HEK293T (cell line): ENCODE data around the gene LTBR.

ENCODE experiments used
- CTCF ChIA-PET: fragments of 350-600 bp; formaldehyde crosslinking; extraction: SDS; loops from one replicate; lab custom pipeline; 2021; ENCODE audit warnings: antibody characterized with exemption, inconsistent platforms; lab: Yijun Ruan, JAX
- POLR2A ChIA-PET: fragments of 350-600 bp; formaldehyde crosslinking; extraction: SDS; loops from one replicate; lab custom pipeline; 2020; ENCODE audit warnings: antibody characterized with exemption, inconsistent platforms; lab: Yijun Ruan, JAX
- DNase-seq: peaks from one replicate; pipeline ENCODE4 v3.0.0; 2012; ENCODE audit warnings: mixed read lengths; ENCODE audit errors: extremely low spot score
- ARNT ChIP-seq: fragments of 450-650 bp; IDR thresholded peaks from 2 replicates; pipeline ENCODE4 v1.6.1; 2017; ENCODE audit warnings: mild to moderate bottlenecking
- BHLHE40 ChIP-seq: fragments of 450-650 bp; IDR thresholded peaks from 2 replicates; pipeline ENCODE4 v1.6.1; 2016; ENCODE audit warnings: mild to moderate bottlenecking, moderate library complexity, borderline replicate concordance
- FOXA1 ChIP-seq: fragments of 450-650 bp; IDR thresholded peaks from 2 replicates; pipeline ENCODE4 v1.6.1; 2016; ENCODE audit warnings: mild to moderate bottlenecking
- FOXK2 ChIP-seq: fragments of 450-650 bp; IDR thresholded peaks from 2 replicates; pipeline ENCODE4 v1.6.1; 2016; ENCODE audit warnings: mild to moderate bottlenecking
- HDGF ChIP-seq: fragments of 450-650 bp; IDR thresholded peaks from 2 replicates; pipeline ENCODE4 v1.6.1; 2017; ENCODE audit warnings: antibody characterized with exemption, borderline replicate concordance
- L3MBTL2 ChIP-seq: fragments of 450-650 bp; conservative IDR thresholded peaks from 2 replicates; pipeline ENCODE4 v1.6.1; 2016; ENCODE audit warnings: mild to moderate bottlenecking
- LEF1 ChIP-seq: fragments of 450-650 bp; IDR thresholded peaks from 2 replicates; pipeline ENCODE4 v1.6.1; 2017; ENCODE audit warnings: mild to moderate bottlenecking, borderline replicate concordance
- NFRKB ChIP-seq: fragments of 450-650 bp; IDR thresholded peaks from 2 replicates; pipeline ENCODE4 v1.6.1; 2016; ENCODE audit warnings: mild to moderate bottlenecking, moderate library complexity
- SP1 ChIP-seq: fragments of 450-650 bp; IDR thresholded peaks from 2 replicates; pipeline ENCODE4 v1.6.1; 2017
- SUZ12 ChIP-seq: fragments of 450-650 bp; IDR thresholded peaks from 2 replicates; pipeline ENCODE4 v1.6.1; 2016; ENCODE audit warnings: mild to moderate bottlenecking
- TARDBP ChIP-seq: fragments of 450-650 bp; IDR thresholded peaks from 2 replicates; pipeline ENCODE4 v1.6.1; 2016
- ZNF384 ChIP-seq: fragments of 450-650 bp; IDR thresholded peaks from 2 replicates; pipeline ENCODE4 v1.6.1; 2016
- TF ChIP-seq, protein P1 (sequence below): fragments of 450-650 bp; IDR thresholded peaks from 2 replicates; pipeline ENCODE4 v1.6.1; 2016

Gene LTBR

GRCh38 chr12:6438345-6438744, 54.4 kb downstream of the LTBR start:
- POLR2A ChIA-PET, result interaction anchor here (1.0 to 2.3 kb wide), 2 partner anchors 32 to 96 kb away, joined by 4 to 8 read pairs; partner anchors contain the start of genes GAPDH and VAMP1
- TF ChIP-seq L3MBTL2, result no peak
- TF ChIP-seq FOXA1, result no peak
- no peak for TF ChIP-seq TARDBP
- TF ChIP-seq NFRKB, result no peak
- no peak for TF ChIP-seq SP1
- TF ChIP-seq HDGF, result no peak
- DNase-seq, result no peak
- CTCF ChIA-PET, result interaction anchor here (1.1 kb wide), 1 partner anchor 27 kb away, joined by 3 read pairs; no protein-coding TSS in a partner anchor

GRCh38 chr12:6440391-6440790, 56.4 kb downstream of the LTBR start:
- POLR2A ChIA-PET, result interaction anchor here (0.9 to 2.3 kb wide), 2 partner anchors 30 to 53 kb away, joined by 3 to 8 read pairs; partner anchors contain the start of genes MRPL51 and VAMP1
- no peak for DNase-seq
- TF ChIP-seq L3MBTL2 (no peak), SUZ12 (no peak), FOXK2 (no peak), ZNF384 (no peak), ARNT (no peak), BHLHE40 (no peak), TARDBP (no peak), SP1 (no peak), LEF1 (no peak), HDGF (no peak)
- TF ChIP-seq, protein P1, sequence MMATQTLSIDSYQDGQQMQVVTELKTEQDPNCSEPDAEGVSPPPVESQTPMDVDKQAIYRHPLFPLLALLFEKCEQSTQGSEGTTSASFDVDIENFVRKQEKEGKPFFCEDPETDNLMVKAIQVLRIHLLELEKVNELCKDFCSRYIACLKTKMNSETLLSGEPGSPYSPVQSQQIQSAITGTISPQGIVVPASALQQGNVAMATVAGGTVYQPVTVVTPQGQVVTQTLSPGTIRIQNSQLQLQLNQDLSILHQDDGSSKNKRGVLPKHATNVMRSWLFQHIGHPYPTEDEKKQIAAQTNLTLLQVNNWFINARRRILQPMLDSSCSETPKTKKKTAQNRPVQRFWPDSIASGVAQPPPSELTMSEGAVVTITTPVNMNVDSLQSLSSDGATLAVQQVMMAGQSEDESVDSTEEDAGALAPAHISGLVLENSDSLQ, result no peak
- CTCF ChIA-PET, result interaction anchor here (1.2 kb wide), 1 partner anchor 25 kb away, joined by 3 read pairs; no protein-coding TSS in a partner anchor
